HEK293 (cell line): ENCODE measurements around the gene P2RY11.
A peak's percentile ranks its signal among the peaks of the same experiment; 100 is the strongest.

Experiments
- BCL11A ChIP-seq: fragments of 450-650 bp; formaldehyde crosslinking; IDR thresholded peaks from 2 replicates; pipeline ENCODE4 v1.5.1; 2016; ENCODE audit warnings: low read depth, missing biosample characterization, missing genetic modification characterization
- GFI1B ChIP-seq: fragments of 450-650 bp; formaldehyde crosslinking; IDR thresholded peaks from 2 replicates; pipeline ENCODE4 v1.5.1; 2016; ENCODE audit warnings: missing biosample characterization, missing genetic modification characterization
- KLF10 ChIP-seq: fragments of 450-650 bp; IDR thresholded peaks from 2 replicates; pipeline ENCODE4 v1.5.1; 2018; ENCODE audit warnings: missing biosample characterization, mild to moderate bottlenecking, missing genetic modification characterization
- KLF17 ChIP-seq: fragments of 450-650 bp; formaldehyde crosslinking; IDR thresholded peaks from 2 replicates; pipeline ENCODE4 v1.5.1; 2016; ENCODE audit warnings: missing biosample characterization, missing genetic modification characterization
- PATZ1 ChIP-seq: fragments of 450-650 bp; formaldehyde crosslinking; IDR thresholded peaks from 2 replicates; pipeline ENCODE4 v1.5.1; 2016; ENCODE audit warnings: missing biosample characterization, missing genetic modification characterization
- PRDM10 ChIP-seq: fragments of 450-650 bp; formaldehyde crosslinking; IDR thresholded peaks from 2 replicates; pipeline ENCODE4 v1.5.1; 2016; ENCODE audit warnings: missing biosample characterization, missing genetic modification characterization
- PRDM6 ChIP-seq: fragments of 450-650 bp; formaldehyde crosslinking; IDR thresholded peaks from 2 replicates; pipeline ENCODE4 v1.5.1; 2017; ENCODE audit warnings: missing biosample characterization, missing genetic modification characterization
- SP2 ChIP-seq: fragments of 450-650 bp; formaldehyde crosslinking; IDR thresholded peaks from 2 replicates; pipeline ENCODE4 v1.5.1; 2016; ENCODE audit warnings: missing biosample characterization, missing genetic modification characterization
- TRIM28 ChIP-seq: IDR thresholded peaks from 2 replicates; pipeline ENCODE4 v1.6.1; 2011; ENCODE audit warnings: low read length, control low read depth, borderline replicate concordance
- ZFHX2 ChIP-seq: fragments of 450-650 bp; formaldehyde crosslinking; conservative IDR thresholded peaks from 2 replicates; pipeline ENCODE4 v1.5.1; 2016; ENCODE audit warnings: missing biosample characterization, missing genetic modification characterization
- ZNF121 ChIP-seq: fragments of 450-650 bp; formaldehyde crosslinking; IDR thresholded peaks from 2 replicates; pipeline ENCODE4 v1.5.1; 2016; ENCODE audit warnings: missing biosample characterization, missing genetic modification characterization
- ZNF2 ChIP-seq: fragments of 450-650 bp; formaldehyde crosslinking; IDR thresholded peaks from 2 replicates; pipeline ENCODE4 v1.5.1; 2016; ENCODE audit warnings: missing biosample characterization, missing genetic modification characterization
- ZNF274 ChIP-seq, 2 experiments: fragments of 200-500 bp in 1 of 2; fragments of 450-650 bp in 1 of 2; sonication (Bioruptor generic) in 1 of 2; formaldehyde crosslinking in 1 of 2; IDR thresholded peaks; 2 replicates each; pipeline versions ENCODE4 v1.5.1 to v1.6.1; 2014 to 2016; ENCODE audit warnings: borderline replicate concordance in 1 of 2, inconsistent platforms in 1 of 2, low read length in 1 of 2, missing biosample characterization in 1 of 2, missing genetic modification characterization in 1 of 2
- ZNF292 ChIP-seq: fragments of 450-650 bp; formaldehyde crosslinking; IDR thresholded peaks from 2 replicates; pipeline ENCODE4 v1.5.1; 2016; ENCODE audit warnings: low read depth, missing biosample characterization, missing genetic modification characterization, borderline replicate concordance
- ZNF37A ChIP-seq: fragments of 450-650 bp; IDR thresholded peaks from 2 replicates; pipeline ENCODE4 v1.5.1; 2018; ENCODE audit warnings: missing biosample characterization, missing genetic modification characterization
- ZNF433 ChIP-seq: fragments of 450-650 bp; formaldehyde crosslinking; IDR thresholded peaks from 2 replicates; pipeline ENCODE4 v1.5.1; 2016; ENCODE audit warnings: missing biosample characterization, missing genetic modification characterization, low read depth
- ZNF510 ChIP-seq: fragments of 450-650 bp; formaldehyde crosslinking; IDR thresholded peaks from 2 replicates; pipeline ENCODE4 v1.5.1; 2018; ENCODE audit warnings: mild to moderate bottlenecking, missing genetic modification characterization, missing biosample characterization; ENCODE audit not compliant: insufficient replicate concordance
- ZNF548 ChIP-seq: fragments of 450-650 bp; formaldehyde crosslinking; IDR thresholded peaks from 2 replicates; pipeline ENCODE4 v1.5.1; 2016; ENCODE audit warnings: missing biosample characterization, missing genetic modification characterization
- ZNF558 ChIP-seq: fragments of 450-650 bp; formaldehyde crosslinking; IDR thresholded peaks from 2 replicates; pipeline ENCODE4 v1.5.1; 2016; ENCODE audit warnings: missing biosample characterization, missing genetic modification characterization
- ZNF561 ChIP-seq: fragments of 450-650 bp; IDR thresholded peaks from 2 replicates; pipeline ENCODE4 v1.5.1; 2018; ENCODE audit warnings: missing biosample characterization, missing genetic modification characterization, borderline replicate concordance
- ZNF600 ChIP-seq: fragments of 450-650 bp; formaldehyde crosslinking; IDR thresholded peaks from 2 replicates; pipeline ENCODE4 v1.5.1; 2016; ENCODE audit warnings: missing biosample characterization, missing genetic modification characterization
- ZNF776 ChIP-seq: fragments of 450-650 bp; formaldehyde crosslinking; IDR thresholded peaks from 2 replicates; pipeline ENCODE4 v1.5.0; 2017; ENCODE audit warnings: missing biosample characterization, missing genetic modification characterization, borderline replicate concordance
- ZNF777 ChIP-seq: fragments of 450-650 bp; formaldehyde crosslinking; IDR thresholded peaks from 2 replicates; pipeline ENCODE4 v1.5.1; 2017; ENCODE audit warnings: missing biosample characterization, missing genetic modification characterization, borderline replicate concordance
- ZNF843 ChIP-seq: fragments of 450-650 bp; formaldehyde crosslinking; IDR thresholded peaks from 2 replicates; pipeline ENCODE4 v1.5.1; 2016; ENCODE audit warnings: missing biosample characterization, missing genetic modification characterization
- TF ChIP-seq, protein P1 (sequence below): fragments of 450-650 bp; formaldehyde crosslinking; IDR thresholded peaks from 2 replicates; pipeline ENCODE4 v1.5.1; 2016; ENCODE audit warnings: missing biosample characterization, missing genetic modification characterization
- TF ChIP-seq, protein P2 (sequence below): fragments of 450-650 bp; IDR thresholded peaks from 2 replicates; pipeline ENCODE4 v1.5.1; 2018; ENCODE audit warnings: missing biosample characterization, missing genetic modification characterization
- TF ChIP-seq, protein P3 (sequence below): fragments of 450-650 bp; formaldehyde crosslinking; IDR thresholded peaks from 2 replicates; pipeline ENCODE4 v1.5.1; 2016; ENCODE audit warnings: missing biosample characterization, missing genetic modification characterization

Gene P2RY11

DNA sequence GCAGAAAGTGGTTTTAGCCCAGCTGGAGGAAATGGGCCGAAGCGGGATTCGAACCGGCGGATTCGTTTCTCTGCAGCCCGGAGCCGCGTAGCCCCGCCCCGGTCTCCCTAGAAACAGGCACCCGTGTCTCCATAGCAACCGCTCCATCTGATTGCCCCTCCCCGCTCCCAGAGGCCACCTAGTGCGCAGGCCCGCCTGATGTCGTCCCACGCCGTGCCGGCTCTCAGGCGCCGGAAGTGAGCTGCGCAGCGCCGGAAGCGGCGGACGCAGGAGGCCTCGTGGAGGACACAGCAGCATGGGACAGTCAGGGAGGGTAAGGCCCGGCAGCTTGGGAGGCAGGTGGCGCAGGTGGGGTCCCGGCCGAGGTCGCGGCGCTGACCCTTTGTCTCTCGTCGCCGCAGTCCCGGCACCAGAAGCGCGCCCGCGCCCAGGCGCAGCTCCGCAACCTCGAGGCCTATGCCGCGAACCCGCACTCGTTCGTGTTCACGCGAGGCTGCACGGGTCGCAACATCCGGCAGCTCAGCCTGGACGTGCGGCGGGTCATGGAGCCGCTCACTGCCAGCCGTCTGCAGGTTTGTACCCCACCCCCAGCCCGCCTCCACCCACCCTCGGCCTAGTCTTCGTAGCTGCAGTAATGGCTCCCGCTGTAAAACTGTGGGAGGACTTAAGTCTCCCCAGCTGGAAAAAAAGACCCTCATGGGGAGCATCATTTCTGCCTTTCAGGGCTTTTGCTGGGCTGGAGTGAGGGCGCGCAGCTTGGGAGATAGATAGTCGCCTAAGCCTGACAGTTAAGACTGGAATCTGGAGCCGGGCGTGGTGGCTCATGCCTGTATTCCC is 5.2 kb upstream of the P2RY11 start, which contains the start of gene PPAN (continued):
- TF ChIP-seq ZNF37A (tag by site-specific recombination): no peak
- TF ChIP-seq ZNF561 (tag by site-specific recombination): no peak; the same call in 1 of the 2 replicates
- no peak for TF ChIP-seq ZNF548
- no peak for TF ChIP-seq PRDM6
- no peak; the same call in 1 of the 2 replicates for TF ChIP-seq ZNF843 (tag by site-specific recombination)
- peak; percentile 46; the same call in 1 of the 2 replicates for TF ChIP-seq ZFHX2 (tag by site-specific recombination)
- no peak for TF ChIP-seq ZNF292 (tag by site-specific recombination)
- TF ChIP-seq, protein P1, sequence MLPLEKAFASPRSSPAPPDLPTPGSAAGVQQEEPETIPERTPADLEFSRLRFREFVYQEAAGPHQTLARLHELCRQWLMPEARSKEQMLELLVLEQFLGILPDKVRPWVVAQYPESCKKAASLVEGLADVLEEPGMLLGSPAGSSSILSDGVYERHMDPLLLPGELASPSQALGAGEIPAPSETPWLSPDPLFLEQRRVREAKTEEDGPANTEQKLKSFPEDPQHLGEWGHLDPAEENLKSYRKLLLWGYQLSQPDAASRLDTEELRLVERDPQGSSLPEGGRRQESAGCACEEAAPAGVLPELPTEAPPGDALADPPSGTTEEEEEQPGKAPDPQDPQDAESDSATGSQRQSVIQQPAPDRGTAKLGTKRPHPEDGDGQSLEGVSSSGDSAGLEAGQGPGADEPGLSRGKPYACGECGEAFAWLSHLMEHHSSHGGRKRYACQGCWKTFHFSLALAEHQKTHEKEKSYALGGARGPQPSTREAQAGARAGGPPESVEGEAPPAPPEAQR (tag by site-specific recombination): no peak
- peak; percentile 76 for TF ChIP-seq ZNF600 (tag by site-specific recombination)
- TF ChIP-seq, protein P2, sequence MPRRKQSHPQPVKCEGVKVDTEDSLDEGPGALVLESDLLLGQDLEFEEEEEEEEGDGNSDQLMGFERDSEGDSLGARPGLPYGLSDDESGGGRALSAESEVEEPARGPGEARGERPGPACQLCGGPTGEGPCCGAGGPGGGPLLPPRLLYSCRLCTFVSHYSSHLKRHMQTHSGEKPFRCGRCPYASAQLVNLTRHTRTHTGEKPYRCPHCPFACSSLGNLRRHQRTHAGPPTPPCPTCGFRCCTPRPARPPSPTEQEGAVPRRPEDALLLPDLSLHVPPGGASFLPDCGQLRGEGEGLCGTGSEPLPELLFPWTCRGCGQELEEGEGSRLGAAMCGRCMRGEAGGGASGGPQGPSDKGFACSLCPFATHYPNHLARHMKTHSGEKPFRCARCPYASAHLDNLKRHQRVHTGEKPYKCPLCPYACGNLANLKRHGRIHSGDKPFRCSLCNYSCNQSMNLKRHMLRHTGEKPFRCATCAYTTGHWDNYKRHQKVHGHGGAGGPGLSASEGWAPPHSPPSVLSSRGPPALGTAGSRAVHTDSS (tag by site-specific recombination): no peak
- no peak for TF ChIP-seq ZNF777 (tag by site-specific recombination)
- no peak for TF ChIP-seq PRDM10 (tag by site-specific recombination)
- TF ChIP-seq ZNF558 (tag by site-specific recombination): no peak
- TF ChIP-seq, protein P3, sequence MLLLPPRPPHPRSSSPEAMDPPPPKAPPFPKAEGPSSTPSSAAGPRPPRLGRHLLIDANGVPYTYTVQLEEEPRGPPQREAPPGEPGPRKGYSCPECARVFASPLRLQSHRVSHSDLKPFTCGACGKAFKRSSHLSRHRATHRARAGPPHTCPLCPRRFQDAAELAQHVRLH: no peak
- TF ChIP-seq KLF10: no peak
- TF ChIP-seq GFI1B: no peak
- TF ChIP-seq PATZ1 (tag by site-specific recombination): 0 out of 2 replicates have a peak, but pooled peaks have one; percentile 38
- no peak for TF ChIP-seq ZNF510 (tag by site-specific recombination)
- TF ChIP-seq SP2 (tag by site-specific recombination): peak; percentile 86
- TF ChIP-seq ZNF121 (tag by site-specific recombination): no peak
- no peak for TF ChIP-seq TRIM28
- TF ChIP-seq ZNF776: no peak
- TF ChIP-seq KLF17 (tag by site-specific recombination): peak; percentile 44; the same call in 1 of the 2 replicates
- no peak for TF ChIP-seq ZNF274 (IDR thresholded peaks at IDR 0.05; ENCODE audit: low read length)
- no peak for TF ChIP-seq ZNF274 (tag by site-specific recombination; IDR thresholded peaks at IDR 0.05; ENCODE audit: borderline replicate concordance)
- TF ChIP-seq BCL11A (tag by site-specific recombination): no peak
- peak; percentile 89 for TF ChIP-seq ZNF2
- no peak for TF ChIP-seq ZNF433 (tag by site-specific recombination)
